ENCODE results near the gene KRI1. TPM values are rescaled to one million over a fixed set of nuclear protein-coding genes. Genes with fewer than 3 reads are reported as not detected.

The KRI1 gene
- total and polyA plus RNA-seq, 2 of the 8 experiments (the other 6 are each of a cell fraction or from before 2014, with no cell fraction given), result 14.2 to 45.2 TPM

- Histone ChIP-seq H3K36me3 (ENCODE audit: control insufficient read depth in 2 of 4, insufficient read depth in 4 of 4, low read length in 3 of 4) (peaks cover 6 to 33% (median 24%) of the 10 kb centered on the region in 4 experiments), H3K4me2 (ENCODE audit: insufficient read depth in 1 of 2, low read depth in 2 of 2, low read length in 2 of 2) (no peak overlapping the region), H3K27me3 (replicated peaks in 1 of 4; ENCODE audit: control insufficient read depth in 3 of 4, extremely low read depth in 1 of 4, insufficient read depth in 3 of 4, low read length in 3 of 4) (no peaks in the 10 kb centered on the region), H2BK120ac (replicated peaks; ENCODE audit: low read depth, low read length) (no peak overlapping the region), H2BK5ac (ENCODE audit: low read depth, low read length) (no peak overlapping the region), H4K20me1 (replicated peaks in 1 of 2; ENCODE audit: control insufficient read depth in 1 of 2, insufficient read depth in 2 of 2, low read length in 2 of 2) (peaks cover 2 to 3% of the 10 kb centered on the region in 2 experiments), H3K4ac (replicated peaks; ENCODE audit: insufficient read length, low read depth, low read length) (no peak overlapping the region), H3K4me3 (ENCODE audit: extremely low read depth in 1 of 4, insufficient read depth in 2 of 4, low read depth in 3 of 4, low read length in 4 of 4) (no peak overlapping the region), H2BK20ac (ENCODE audit: low read length) (no peak overlapping the region), H3K23ac (ENCODE audit: insufficient read length) (no peak overlapping the region), H3K79me1 (ENCODE audit: low read depth, low read length) (no peaks in the 10 kb centered on the region), H2BK12ac (ENCODE audit: low read depth, low read length) (no peak overlapping the region), H3K4me1 (replicated peaks in 1 of 4; ENCODE audit: control insufficient read depth in 3 of 4, insufficient read depth in 4 of 4, low read length in 3 of 4) (no peaks in the 10 kb centered on the region), H4K5ac (ENCODE audit: insufficient read length, low read depth, low read length) (no peak overlapping the region), H4K8ac (ENCODE audit: extremely low read depth, insufficient read depth, low read length) (no peak overlapping the region), H3K9me3 (ENCODE audit: insufficient read depth in 2 of 2, low read depth in 1 of 2, low read length in 1 of 2) (no peaks in the 10 kb centered on the region), H3K9ac (replicated peaks in 1 of 4; ENCODE audit: extremely low read depth in 1 of 4, low read depth in 3 of 4, low read length in 3 of 4) (no peak overlapping the region; a peak in 1 of 7 replicates), H2AK5ac (ENCODE audit: low read depth, low read length) (no peak overlapping the region), H3K18ac (ENCODE audit: extremely low read depth, low read length) (no peak overlapping the region), H3K56ac (replicated peaks; ENCODE audit: insufficient read length, low read depth, low read length) (no peak overlapping the region), H3K27ac (ENCODE audit: low read depth, low read length) (no peak overlapping the region), H2AFZ (ENCODE audit: low read length) (no peak overlapping the region), H2BK15ac (ENCODE audit: low read length) (no peak overlapping the region), H4K91ac (replicated peaks; ENCODE audit: insufficient read length, low read length) (no peak overlapping the region), H3K14ac (ENCODE audit: insufficient read length) (no peak overlapping the region), H3K23me2 (ENCODE audit: low read depth, low read length) (no peaks in the 10 kb centered on the region), H3K79me2 (ENCODE audit: control insufficient read depth in 1 of 2, insufficient read depth in 2 of 2, low read length in 2 of 2) (no peaks in the 10 kb centered on the region)
- WGBS, 2 experiments (ENCODE audit: extremely low coverage in 1 of 2, insufficient coverage in 1 of 2, insufficient read length in 1 of 2, insufficient replicate concordance in 2 of 2, low coverage in 1 of 2, low lambda C conversion rate in 2 of 2, missing lambda C conversion rate in 1 of 2), result 91% methylated on average over 8 of the region's 8 CpGs; no CpG with 5 or more reads in 1 of the 2 experiments
- POLR2A ChIA-PET (ENCODE audit: partially characterized antibody), result interaction anchor here (1.9 to 2.8 kb wide), 2 partner anchors 69 to 109 kb away, joined by 5 to 7 read pairs; no protein-coding TSS in a partner anchor
- FAIRE-seq (no peak), DNase-seq (ENCODE audit: low read depth in 1 of 2, low spot score in 2 of 2) (no peak)
- CTCF ChIA-PET (ENCODE audit: partially characterized antibody), result interaction anchor here (0.6 to 3.6 kb wide), 4 partner anchors 14 to 324 kb away, joined by 3 to 25 read pairs (median 3); partner anchors contain the start of gene QTRT1
- TF ChIP-seq RNF2 (IDR thresholded peaks at IDR 0.05; ENCODE audit: borderline replicate concordance, low read depth, low read length, missing control alignments, poor library complexity, severe bottlenecking) (no peak), BCL11A (IDR thresholded peaks at IDR 0.05; ENCODE audit: low read depth in 2 of 2, low read length in 2 of 2) (no peak), YY1 (IDR thresholded peaks at IDR 0.05; ENCODE audit: low read depth, low read length) (no peak)
- TF ChIP-seq, protein P1, sequence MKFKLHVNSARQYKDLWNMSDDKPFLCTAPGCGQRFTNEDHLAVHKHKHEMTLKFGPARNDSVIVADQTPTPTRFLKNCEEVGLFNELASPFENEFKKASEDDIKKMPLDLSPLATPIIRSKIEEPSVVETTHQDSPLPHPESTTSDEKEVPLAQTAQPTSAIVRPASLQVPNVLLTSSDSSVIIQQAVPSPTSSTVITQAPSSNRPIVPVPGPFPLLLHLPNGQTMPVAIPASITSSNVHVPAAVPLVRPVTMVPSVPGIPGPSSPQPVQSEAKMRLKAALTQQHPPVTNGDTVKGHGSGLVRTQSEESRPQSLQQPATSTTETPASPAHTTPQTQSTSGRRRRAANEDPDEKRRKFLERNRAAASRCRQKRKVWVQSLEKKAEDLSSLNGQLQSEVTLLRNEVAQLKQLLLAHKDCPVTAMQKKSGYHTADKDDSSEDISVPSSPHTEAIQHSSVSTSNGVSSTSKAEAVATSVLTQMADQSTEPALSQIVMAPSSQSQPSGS (IDR thresholded peaks at IDR 0.05; ENCODE audit: low read length), result no peak
Measured at GRCh38 chr19:10574462-10574861, 8.7 kb upstream of the KRI1 start.
